SIG-M5 (cell line): ENCODE data around the gene CRY1.

Source experiments
- DNase-seq: peaks from one replicate; lab custom pipeline; 2025; lab: John Stamatoyannopoulos, UW

The CRY1 gene

GRCh38 chr12:107093417-107094182, at the start of gene CRY1:
TSS of gene CRY1 (minus strand) at chr12:107093549. CDS start at chr12:107092961, 588 bp downstream.
- DNase-seq: peak; percentile 39

- no peak for DNase-seq
These were observed 46.4 kb upstream of the CRY1 start for GRCh38 chr12:107139787-107140186.

- no peak for DNase-seq
These were observed 45.6 kb upstream of the CRY1 start for GRCh38 chr12:107138990-107139389.

- no peak for DNase-seq
These were observed 41.8 kb upstream of the CRY1 start for GRCh38 chr12:107135177-107135576.

GRCh38 chr12:107134558-107134957, 41.2 kb upstream of the CRY1 start:
- DNase-seq: no peak

- no peak for DNase-seq
These were observed 40.1 kb upstream of the CRY1 start for GRCh38 chr12:107133462-107133861.

GRCh38 chr12:107131832-107132616, 38.7 kb upstream of the CRY1 start:
- no peak for DNase-seq

GRCh38 chr12:107130830-107131611, 37.7 kb upstream of the CRY1 start:
- DNase-seq: no peak

- DNase-seq: no peak
These were observed 36.1 kb upstream of the CRY1 start for GRCh38 chr12:107129315-107129930.

- DNase-seq: no peak
These were observed 34.4 kb upstream of the CRY1 start for GRCh38 chr12:107127482-107128430.

- DNase-seq: no peak
These were observed 33.6 kb upstream of the CRY1 start for GRCh38 chr12:107126796-107127481.

- DNase-seq: no peak
These were observed 32.5 kb upstream of the CRY1 start for GRCh38 chr12:107125833-107126232.

- DNase-seq: no peak
These were observed 29.2 kb upstream of the CRY1 start for GRCh38 chr12:107122452-107122958.

GRCh38 chr12:107119091-107119490, 25.7 kb upstream of the CRY1 start:
- no peak for DNase-seq

- DNase-seq: no peak
These were observed 25.3 kb upstream of the CRY1 start for GRCh38 chr12:107118624-107119023.

GRCh38 chr12:107115119-107115518, 21.8 kb upstream of the CRY1 start:
- DNase-seq: no peak

GRCh38 chr12:107111314-107111713, 18.0 kb upstream of the CRY1 start:
- DNase-seq: no peak

- DNase-seq: no peak
These were observed 16.7 kb upstream of the CRY1 start for GRCh38 chr12:107109726-107110719.

GRCh38 chr12:107108995-107109508, 15.7 kb upstream of the CRY1 start:
- DNase-seq: no peak
